ENCODE data around the gene MYT1. TPM values are rescaled to one million over a fixed set of nuclear protein-coding genes. Genes with fewer than 3 reads are reported as not detected.
A peak's percentile ranks its signal among the peaks of the same experiment; 100 is the strongest.

MYT1 gene
- total and polyA plus RNA-seq, 2 of the 13 experiments (the other 11 are each of a cell fraction or from before 2014, with no cell fraction given), result 0.58 to 2.5 TPM

DNA sequence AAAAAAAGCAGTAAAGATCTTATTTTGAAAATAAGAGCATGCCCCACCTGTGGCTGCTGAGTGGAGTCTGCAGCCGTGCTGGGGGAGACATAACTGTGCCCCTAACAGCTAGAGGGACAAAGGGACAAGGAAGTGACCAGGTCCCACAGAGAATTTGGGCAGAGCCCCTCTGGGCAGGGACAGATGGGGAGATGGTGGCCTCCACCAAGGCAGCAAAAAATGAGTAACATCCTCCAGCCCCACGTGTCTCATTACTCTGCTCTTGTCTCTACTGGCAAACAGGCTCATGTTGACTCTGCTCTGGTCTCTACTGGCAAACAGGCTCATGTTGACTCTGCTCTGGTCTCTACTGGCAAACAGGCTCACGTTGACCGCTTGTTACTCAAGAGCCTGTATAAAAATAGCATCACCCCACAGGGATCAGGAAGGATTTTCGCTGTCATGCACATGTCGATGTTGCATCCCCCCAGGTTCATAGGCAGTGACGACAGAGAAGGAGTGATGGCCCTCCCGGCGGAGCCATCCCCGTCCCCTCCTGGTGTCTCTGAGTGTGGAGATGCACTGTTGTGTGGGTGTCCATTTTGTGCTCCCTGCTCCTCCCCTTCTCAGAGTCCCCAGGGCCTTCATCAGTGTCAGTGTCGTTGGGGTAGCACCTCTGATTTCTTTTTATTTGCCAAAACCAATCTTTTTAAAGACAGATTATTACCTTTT is 74.0 kb downstream of the MYT1 start (continued):
- peak; percentile 77 for TF ChIP-seq ZSCAN29 (CRISPR knock-in tag; conservative IDR thresholded peaks at IDR 0.05)
- TF ChIP-seq ZNF644 (CRISPR knock-in tag; IDR thresholded peaks at IDR 0.05; ENCODE audit: low read depth), result peak; percentile 92
- TF ChIP-seq JUND (CRISPR knock-in tag; IDR thresholded peaks at IDR 0.05), result peak; percentile 56; the same call in 1 of the 2 replicates
- TF ChIP-seq ELF1 (CRISPR knock-in tag; IDR thresholded peaks at IDR 0.05), result peak; percentile 43; the same call in 1 of the 2 replicates
- TF ChIP-seq SNAI1 (CRISPR knock-in tag; IDR thresholded peaks at IDR 0.05; ENCODE audit: borderline replicate concordance), result no peak
- no peak for TF ChIP-seq DDIT3 (CRISPR knock-in tag; IDR thresholded peaks at IDR 0.05)
- no peak for TF ChIP-seq ZNF275 (CRISPR knock-in tag; IDR thresholded peaks at IDR 0.05; ENCODE audit: borderline replicate concordance)
- TF ChIP-seq, protein P1, sequence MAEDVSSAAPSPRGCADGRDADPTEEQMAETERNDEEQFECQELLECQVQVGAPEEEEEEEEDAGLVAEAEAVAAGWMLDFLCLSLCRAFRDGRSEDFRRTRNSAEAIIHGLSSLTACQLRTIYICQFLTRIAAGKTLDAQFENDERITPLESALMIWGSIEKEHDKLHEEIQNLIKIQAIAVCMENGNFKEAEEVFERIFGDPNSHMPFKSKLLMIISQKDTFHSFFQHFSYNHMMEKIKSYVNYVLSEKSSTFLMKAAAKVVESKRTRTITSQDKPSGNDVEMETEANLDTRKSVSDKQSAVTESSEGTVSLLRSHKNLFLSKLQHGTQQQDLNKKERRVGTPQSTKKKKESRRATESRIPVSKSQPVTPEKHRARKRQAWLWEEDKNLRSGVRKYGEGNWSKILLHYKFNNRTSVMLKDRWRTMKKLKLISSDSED (CRISPR knock-in tag; IDR thresholded peaks at IDR 0.05), result no peak
- TF ChIP-seq ZNF776 (CRISPR knock-in tag; IDR thresholded peaks at IDR 0.05), result 0 out of 2 replicates have a peak, but pooled peaks have one; percentile 62
- TF ChIP-seq CBFB (CRISPR knock-in tag; IDR thresholded peaks at IDR 0.05), result no peak; the same call in 1 of the 2 replicates
- TF ChIP-seq ZNF572 (CRISPR knock-in tag; IDR thresholded peaks at IDR 0.05), result no peak
- no peak for TF ChIP-seq ZNF318 (CRISPR knock-in tag; IDR thresholded peaks at IDR 0.05)
- TF ChIP-seq CHD2 (IDR thresholded peaks at IDR 0.05; ENCODE audit: low read depth, low read length), result 0 out of 2 replicates have a peak, but pooled peaks have one; percentile 32
- no peak for TF ChIP-seq BRF2 (CRISPR knock-in tag; IDR thresholded peaks at IDR 0.05)
- 0 out of 2 replicates have a peak, but pooled peaks have one; percentile 27 for TF ChIP-seq TIGD3 (CRISPR knock-in tag; IDR thresholded peaks at IDR 0.05; ENCODE audit: borderline replicate concordance)

Data from HepG2 (cell line).